ENCODE results near the gene ONECUT3.

- TF ChIP-seq SPI1 (IDR thresholded peaks at IDR 0.05; ENCODE audit: borderline replicate concordance, low read depth) (no peak), GABPA (IDR thresholded peaks at IDR 0.05; ENCODE audit: low read depth) (no peak), CTCF (IDR thresholded peaks at IDR 0.05; ENCODE audit: insufficient read depth, low read length) (no peak)
- TF ChIP-seq, protein P1, sequence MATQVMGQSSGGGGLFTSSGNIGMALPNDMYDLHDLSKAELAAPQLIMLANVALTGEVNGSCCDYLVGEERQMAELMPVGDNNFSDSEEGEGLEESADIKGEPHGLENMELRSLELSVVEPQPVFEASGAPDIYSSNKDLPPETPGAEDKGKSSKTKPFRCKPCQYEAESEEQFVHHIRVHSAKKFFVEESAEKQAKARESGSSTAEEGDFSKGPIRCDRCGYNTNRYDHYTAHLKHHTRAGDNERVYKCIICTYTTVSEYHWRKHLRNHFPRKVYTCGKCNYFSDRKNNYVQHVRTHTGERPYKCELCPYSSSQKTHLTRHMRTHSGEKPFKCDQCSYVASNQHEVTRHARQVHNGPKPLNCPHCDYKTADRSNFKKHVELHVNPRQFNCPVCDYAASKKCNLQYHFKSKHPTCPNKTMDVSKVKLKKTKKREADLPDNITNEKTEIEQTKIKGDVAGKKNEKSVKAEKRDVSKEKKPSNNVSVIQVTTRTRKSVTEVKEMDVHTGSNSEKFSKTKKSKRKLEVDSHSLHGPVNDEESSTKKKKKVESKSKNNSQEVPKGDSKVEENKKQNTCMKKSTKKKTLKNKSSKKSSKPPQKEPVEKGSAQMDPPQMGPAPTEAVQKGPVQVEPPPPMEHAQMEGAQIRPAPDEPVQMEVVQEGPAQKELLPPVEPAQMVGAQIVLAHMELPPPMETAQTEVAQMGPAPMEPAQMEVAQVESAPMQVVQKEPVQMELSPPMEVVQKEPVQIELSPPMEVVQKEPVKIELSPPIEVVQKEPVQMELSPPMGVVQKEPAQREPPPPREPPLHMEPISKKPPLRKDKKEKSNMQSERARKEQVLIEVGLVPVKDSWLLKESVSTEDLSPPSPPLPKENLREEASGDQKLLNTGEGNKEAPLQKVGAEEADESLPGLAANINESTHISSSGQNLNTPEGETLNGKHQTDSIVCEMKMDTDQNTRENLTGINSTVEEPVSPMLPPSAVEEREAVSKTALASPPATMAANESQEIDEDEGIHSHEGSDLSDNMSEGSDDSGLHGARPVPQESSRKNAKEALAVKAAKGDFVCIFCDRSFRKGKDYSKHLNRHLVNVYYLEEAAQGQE (IDR thresholded peaks at IDR 0.05; ENCODE audit: insufficient replicate concordance, low read depth): no peak
Measured at GRCh38 chr19:1736280-1736679, 17.0 kb upstream of the ONECUT3 start.
